GM19023 (cell line): ENCODE measurements around the gene ARMC3.
"Not testable (repeated sequence)": the region's sequence is repeated elsewhere in the genome, so short reads cannot be mapped to it uniquely, and the experiment has no call there.

ENCODE experiments used
- ATAC-seq: cut with Tn5 transposase; IDR thresholded peaks from one replicate; pipeline ENCODE4 v1.9.1; 2021; ENCODE audit warnings: mild to moderate bottlenecking, moderate library complexity; ENCODE audit not compliant: unreplicated experiment

ARMC3 gene

DNA sequence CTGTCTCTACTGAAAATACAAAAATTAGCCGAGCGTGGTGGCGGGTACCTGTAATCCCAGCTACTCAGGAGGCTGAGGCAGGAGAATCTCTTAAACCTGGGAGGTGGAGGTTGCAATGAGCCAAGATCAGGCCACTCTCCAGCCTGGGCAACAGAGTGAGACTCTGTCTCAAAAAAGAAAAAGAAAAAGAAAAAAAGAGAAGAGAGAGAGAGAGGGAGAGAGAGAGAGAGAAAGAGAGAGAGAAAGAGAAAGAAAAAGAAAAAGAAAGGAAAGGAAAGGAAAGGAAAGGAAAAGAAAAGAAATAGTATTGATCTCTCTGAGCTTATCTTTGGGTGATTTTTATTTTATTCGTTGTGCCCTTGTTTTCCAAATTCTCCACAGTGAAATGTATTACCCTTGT is 1.2 kb downstream of the ARMC3 start:
- not testable (repeated sequence) for ATAC-seq

DNA sequence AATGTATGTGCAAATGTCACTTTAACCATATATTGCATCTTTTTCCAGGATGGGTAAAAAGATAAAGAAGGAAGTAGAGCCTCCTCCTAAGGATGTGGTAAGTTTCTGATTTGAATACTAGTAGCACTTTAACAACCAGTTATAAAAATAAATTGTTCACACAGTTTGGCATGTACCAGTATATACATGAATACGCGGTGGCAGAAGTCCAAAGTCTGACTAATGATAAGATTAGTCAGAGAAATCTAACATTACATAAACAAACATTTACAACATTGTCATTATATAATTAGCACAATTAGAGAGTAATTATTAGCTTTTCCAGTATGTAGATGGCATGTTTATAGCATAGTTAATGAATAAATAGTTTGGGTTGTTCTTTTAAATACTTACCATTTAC is 4.1 kb downstream of the ARMC3 start:
- ATAC-seq: no peak

DNA sequence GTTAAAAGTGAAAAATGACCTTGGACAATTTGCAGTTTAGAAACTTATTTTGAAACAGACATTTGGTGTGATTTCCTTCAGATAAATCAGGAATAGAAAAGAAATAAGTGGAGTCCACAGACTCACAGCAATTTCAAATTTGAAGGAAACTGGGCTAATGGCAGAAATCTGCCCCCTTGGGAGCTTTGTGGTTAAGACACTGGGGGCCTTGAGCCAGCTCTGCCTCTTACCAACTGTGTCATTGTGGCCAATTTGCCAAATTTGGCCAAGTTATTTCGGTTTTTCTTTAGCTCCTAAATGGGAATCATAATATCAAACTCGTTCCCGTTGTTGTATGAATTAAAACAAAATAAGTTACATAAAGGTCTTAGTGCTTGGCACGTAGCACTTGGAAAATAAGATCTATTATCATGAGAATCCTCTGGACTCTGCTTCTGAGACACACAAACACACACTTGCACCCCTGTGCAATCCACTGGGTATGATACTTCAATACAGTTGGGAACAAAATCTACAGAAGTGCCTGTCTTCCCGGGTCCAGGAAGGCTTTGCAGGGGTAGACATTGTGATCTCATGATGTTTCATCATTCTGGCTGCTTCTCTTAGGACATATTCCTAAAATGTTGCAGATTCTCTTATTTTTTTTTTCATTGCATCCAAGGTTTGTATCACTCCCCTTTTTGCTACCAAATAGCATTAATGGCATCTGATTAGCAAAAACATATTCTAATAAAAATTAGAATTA is 4.9 kb downstream of the ARMC3 start:
- no peak for ATAC-seq

DNA sequence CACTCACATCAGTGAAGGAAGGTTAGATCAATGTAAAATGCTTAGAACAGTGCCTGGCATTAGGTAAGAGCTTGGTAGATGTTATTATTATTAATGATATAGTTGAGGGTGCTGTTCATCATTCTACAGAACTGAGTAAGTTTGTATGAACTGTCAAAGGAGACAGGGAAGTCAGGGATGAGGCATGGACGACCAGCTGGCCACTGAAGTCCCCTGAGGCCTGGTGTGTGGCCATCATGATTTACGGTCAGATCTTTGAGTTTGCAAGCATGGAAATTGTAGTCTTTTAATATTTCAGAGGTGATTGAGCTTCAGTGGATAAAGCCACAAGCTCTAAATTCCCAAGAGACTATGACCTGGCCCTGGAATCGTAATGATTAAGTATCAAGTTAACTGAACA is 6.9 kb downstream of the ARMC3 start:
- no peak for ATAC-seq

DNA sequence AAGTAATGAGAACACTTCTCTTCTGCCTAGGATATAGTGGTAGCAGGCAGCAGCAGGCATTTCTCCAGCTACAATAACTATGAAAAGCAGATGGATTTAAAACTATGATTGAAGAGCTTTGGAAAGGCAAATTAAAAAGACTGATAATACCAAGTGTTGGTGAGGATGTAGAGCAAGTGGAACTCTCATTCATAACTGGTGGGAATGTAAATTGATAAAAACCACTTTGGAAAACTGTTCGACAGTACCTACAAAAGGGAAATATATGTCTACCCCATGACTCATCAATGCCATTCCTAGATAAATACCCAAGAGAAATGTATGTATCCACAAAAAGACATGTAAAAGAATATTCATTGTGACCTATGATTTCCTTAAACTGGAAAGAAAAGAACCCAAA is 14.6 kb downstream of the ARMC3 start:
- no peak for ATAC-seq

DNA sequence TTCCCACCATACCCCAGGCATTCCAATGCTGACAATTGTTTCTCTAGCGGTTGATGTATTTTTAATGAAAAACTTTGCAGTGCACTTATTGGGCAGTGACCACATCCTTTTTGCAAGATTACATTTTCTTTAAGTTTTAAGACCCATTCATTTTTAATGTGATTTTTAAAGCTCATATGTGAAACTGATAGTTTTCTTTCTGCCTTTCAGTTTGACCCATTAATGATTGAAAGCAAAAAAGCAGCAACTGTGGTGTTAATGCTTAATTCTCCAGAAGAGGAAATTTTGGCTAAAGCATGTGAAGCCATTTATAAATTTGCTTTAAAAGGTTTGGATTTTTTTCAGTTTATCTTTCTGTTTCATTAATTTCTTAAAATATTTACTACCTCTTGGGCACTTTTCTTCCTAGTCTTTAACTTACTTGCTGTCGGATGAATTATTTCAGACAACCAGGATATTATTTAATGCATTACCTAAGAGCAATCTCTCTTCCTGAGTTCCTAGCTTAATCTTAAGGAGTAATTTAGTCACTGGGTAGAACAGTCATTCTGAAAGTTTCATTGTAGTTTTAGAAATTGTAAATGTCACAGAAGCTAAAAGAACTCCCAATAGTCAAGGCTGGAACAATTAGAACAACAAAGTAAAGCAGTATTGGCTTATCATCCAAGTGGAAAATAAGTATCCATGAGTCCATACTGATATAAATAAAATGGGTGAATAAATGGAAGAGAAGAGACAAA is 18.3 kb downstream of the ARMC3 start:
- ATAC-seq: no peak

DNA sequence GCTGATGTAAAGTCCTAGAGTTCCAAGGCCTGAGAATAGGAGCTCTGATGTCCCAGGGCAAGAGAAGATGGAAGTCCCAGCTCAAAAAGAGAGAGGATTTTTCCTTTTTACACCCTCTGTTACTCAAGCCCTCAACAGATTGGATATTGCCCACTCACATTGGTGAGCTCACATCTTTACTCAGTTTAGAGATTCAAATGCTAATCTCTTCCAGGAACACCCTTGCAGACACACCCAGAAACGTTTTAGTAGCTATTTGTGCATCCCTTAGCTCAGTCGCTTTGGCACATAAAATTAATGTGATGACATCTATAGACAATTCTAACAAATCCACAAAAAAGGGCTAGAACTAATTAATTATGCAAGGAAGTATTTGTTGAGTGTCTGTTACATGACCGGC is 27.1 kb downstream of the ARMC3 start:
- no peak for ATAC-seq

DNA sequence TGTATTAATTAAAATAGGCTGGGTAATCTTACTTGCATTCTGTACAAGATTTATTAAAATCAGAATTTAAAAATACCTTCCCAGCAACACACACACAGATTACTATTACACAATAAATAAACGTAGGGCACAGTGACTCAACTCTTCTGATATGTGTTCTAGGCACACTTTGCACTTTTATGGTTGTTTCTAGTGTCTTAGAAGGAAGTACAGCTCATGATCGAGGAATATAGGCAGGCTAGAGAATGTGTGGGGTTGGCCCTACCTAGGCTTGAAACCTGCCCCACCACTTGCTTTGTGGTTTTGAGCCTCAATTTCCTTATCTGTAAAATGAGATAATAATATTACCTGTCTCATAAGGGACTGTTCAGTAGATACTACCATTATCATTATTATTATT is 30.5 kb downstream of the ARMC3 start:
- no peak for ATAC-seq

DNA sequence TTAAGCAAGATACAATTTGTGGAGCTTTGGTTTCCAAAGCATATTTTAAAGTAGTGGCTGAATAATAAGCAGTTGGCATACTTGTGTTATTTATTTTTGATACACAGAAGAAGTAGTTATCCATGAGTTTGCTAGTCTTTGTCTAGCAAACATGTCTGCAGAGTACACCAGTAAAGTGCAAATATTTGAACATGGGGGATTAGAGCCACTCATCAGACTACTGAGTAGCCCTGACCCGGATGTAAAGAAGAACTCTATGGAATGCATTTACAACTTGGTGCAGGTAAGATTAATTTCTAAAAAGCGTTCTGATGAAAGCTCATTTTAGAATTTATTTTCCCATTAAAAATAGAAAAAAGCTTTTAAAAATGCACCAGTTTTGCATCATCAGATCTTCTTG is 31.4 kb downstream of the ARMC3 start:
- no peak for ATAC-seq

DNA sequence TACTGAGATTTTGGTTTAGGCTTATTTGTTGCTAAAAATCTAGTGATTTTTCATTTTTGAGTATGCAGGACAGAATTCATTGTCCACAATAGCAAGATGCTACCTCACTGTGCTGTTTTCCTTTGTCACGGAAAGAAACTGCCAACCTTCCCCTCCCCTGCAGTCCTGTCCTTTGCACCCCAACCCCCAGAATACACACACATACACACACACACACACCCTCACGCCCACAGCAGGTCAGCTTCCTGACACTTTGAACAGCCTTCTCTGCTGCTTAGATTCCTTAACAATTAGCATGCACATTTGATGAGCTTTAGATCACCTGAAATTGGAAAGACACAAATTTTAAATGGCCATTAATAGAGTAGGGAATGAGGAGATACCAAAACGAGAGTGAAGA is 32.1 kb downstream of the ARMC3 start:
- ATAC-seq: no peak

DNA sequence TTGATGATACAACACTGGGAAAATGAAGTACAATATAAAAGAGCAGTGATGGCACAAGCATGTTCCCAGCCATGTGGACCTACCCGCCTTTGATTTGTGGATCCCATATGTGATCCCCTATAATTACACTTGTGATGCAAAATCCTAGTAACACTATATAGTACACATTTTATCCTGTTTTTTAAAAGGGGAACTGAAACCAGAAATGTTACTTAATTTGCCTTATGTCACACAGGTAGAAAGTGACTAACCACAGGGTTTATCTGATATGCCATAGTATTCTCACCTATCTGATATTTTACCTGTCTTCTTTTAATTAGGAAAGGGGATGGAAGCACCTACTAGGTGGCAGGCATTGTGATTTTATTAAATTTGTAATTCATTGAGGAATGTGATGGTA is 35.0 kb downstream of the ARMC3 start:
- ATAC-seq: no peak

DNA sequence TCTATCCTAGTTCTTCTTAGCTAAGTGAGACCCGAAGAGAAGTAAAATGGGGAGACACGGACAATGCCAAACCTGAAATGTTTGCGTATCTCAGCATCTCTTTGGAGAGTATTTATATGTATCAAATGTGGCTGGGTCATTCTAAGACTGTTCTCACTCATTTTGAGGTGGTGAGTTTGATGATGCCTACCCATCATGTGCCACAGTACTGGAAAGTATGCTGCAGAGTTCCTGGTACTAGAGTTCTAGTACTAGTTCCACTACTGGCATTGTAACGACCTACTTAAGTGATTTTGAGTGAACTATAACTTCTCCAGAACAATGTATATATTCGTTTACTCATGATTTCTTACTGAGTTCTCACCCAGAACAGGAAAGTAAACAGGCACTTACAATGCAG is 41.9 kb downstream of the ARMC3 start:
- no peak for ATAC-seq

DNA sequence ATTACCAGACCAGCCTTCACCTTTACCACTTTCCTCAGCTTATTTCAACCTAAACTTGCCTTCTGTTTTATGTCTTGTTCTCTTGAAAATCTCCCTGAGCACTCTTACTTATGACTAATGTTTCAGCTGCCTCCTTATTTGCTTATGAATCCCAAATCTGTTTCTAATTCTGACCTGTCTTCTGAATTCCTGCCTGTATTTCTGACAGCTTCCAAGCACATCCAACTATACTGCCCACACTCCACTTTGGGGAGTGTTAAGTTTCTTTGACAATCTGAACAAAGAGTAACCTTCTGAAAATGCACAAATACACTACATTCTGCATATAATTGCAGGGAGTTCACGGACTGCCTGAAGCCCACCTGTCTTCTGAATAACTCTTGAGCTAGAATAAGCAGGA is 48.7 kb downstream of the ARMC3 start:
- ATAC-seq: no peak

DNA sequence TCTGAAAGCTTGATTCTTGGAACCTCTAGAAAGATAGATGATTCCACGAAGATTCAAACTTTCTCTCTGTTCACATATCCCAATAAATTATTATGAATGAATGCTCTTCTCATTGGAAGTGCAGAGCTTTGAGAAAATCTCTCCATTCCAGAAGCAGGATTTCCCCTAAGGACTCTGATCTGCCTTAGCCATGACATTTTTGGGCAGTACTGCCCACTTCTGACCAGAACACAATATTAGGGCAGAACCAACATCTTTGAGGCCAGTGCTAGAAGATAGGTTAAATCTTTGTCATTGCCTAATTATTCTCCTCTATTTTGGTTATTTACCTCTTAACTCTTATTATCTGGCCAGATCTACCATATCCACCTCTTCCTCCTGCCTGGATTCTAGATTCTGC is 49.9 kb downstream of the ARMC3 start:
- no peak for ATAC-seq

DNA sequence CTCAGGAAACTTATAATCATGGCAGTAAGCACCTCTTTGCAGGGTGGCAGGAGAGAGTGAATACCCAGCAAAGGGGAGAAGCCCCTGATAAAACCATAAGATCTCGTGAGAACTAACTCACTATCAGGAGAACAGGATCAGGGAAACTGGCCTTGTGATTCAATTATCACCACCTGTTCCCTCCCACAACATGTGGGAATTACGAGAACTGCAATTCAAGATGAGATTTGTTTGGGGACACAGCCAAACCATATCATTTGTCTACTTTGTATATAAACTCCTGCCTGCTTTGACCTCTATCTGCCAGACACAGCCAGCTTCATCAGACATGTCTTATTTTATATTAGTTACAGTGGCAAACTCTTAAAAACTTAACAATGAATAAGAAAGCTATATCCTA is 50.4 kb downstream of the ARMC3 start:
- no peak for ATAC-seq

DNA sequence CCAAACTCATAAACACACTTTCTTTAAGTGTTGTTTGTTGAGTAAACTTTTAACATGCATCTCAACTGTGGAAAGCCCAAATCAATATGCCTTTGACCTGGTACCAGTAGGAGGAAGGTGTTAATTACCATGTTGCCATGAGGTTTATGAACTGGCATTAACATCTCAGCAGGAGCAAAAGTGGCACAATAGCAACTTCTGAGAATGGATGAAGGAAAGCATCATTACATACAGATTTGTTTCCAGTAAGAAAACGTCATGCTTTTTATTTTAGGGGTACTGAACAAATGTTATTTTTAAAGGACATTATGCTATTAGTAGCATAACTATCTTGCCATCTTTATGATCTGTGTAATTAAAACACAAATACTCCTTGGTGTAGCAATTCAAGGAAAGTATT is 51.1 kb downstream of the ARMC3 start:
- no peak for ATAC-seq

DNA sequence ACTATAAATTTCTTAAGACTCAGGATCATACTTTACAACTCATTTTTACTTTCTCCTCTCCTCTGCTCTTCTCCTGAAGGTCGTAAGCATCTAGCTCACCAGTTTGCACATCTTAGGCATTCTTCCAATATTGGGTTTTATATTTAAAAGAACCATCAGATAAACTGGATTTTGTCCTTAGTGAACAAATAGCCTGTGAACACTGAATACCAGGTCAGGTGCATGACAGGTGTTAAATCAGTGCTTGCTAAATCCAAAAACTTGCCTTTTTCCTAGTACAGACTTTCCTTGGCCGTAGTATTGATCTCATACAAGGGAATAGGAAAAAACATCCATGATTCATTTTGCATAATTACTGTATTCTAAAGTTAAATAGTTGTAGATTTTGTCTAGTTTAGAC is 53.0 kb downstream of the ARMC3 start:
- no peak for ATAC-seq

DNA sequence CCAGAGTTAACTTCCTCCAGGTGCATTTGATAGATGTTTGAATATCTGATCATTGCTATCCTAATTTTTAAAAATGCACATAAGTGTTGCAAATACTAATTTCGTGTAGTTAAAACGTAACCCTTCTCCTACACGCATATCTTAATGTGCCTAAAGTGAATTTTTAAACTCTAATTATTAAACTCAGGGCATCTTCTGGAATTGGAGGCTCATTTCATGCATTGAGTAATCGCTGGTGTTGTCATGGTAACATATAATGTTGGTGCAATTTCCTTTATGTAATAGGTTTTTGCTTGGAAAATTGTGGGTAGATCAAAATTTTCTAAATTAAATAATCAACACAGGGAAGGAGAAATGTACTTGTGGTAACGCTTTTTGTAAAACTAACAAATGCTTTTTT is 56.2 kb downstream of the ARMC3 start:
- no peak for ATAC-seq

DNA sequence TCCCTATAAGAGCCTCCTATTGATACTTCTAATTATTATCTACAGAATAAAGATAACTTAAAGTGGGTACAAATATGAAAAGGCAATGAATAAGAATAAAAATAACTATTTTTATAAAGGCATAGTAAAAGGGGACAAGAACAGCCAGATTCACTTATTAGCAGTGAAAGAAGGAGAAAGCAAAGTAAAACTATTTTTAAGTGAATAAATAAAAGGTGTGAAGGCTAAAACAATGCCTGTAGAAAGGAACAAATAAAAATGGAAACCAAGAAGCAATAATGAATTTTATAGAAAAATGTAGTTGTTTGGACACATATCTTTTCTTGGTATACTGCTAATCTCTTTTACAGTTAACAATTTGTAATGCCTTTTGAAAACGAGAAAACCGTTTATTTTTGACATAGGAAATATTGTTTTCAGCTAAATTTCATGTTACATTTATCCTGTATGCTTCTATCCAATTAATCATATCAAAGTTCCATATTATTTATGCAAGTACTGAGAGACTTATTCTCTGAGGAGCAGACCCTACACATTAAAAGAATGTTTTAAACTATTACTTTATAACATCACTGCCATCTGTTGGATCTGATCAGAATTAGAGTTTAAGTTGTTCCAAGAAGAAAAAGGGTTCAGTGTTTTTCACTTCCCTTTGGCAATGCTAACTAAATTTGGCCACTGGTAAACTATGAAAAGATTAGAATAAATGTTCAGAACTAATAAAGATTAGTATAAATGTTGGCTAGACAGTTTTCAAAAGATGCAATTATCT is 59.1 kb downstream of the ARMC3 start:
- no peak for ATAC-seq

DNA sequence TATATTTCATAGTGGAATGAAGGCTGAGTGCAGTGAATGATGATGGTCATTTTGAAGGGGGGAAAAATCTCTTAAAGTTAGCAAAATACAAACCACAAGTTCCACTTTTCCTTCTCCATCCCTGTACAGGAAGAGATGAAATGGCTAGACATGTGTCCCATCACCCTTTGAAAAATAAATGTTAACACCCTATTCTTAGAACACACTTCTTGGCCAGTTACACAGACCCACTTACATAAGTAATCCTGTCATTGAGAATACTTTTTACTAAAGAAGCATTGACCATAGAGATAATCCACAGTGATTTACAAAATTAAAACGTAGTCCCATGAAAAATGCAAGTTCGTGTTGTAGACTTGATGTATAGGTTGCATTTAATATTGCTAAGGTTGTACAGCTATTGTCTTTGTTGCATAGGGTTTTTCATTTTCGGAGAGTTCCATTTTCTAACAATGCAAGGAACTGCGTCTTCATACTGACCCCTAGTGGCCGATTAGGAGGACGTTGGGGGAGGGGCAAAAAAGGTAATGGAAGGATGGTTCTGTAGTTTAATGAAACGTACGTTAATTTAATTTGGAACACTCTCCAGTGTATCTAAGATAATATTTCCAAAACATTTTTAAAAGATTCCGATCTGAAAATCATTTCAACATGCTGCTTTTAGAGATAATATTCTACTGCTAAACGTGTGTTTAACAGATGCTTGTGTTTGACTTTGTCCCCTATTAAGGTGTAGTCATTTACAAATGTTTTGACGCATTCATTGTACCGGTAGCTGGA is 60.9 kb downstream of the ARMC3 start:
- no peak for ATAC-seq

DNA sequence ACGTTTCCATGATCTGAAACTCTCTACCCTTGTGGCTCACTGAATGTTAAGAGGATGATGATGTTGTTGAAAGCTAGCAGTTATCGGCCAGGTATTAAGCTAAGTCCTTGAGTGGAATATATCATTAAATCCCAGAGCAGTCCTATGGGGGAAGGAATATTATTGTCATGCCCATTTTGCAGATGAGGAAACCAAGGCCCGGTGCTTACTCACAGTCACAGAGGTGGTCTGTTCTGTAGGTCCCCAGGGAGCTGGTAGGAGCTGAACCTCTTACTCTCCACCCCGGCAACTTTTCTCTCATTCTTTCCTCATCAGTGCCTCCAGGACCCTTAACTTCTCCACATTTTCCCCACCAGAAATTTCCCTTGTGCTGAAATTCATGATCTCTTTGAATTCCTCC is 62.6 kb downstream of the ARMC3 start:
- no peak for ATAC-seq
